ENCODE data around the gene RPS6KA3. TPM values are rescaled to one million over a fixed set of nuclear protein-coding genes. Genes with fewer than 3 reads are reported as not detected.
A peak's percentile ranks its signal among the peaks of the same experiment; 100 is the strongest.

RPS6KA3 gene
- total RNA-seq: 41.4 TPM
- 20.9 TPM for polyA plus RNA-seq
- long read RNA-seq, donor 1, full-length matches to known transcripts: 1 of 1 reads
- long read RNA-seq, donor 1, partial matches to known transcripts: 0 of 1 reads
- long read RNA-seq, donor 1, other reads (novel, unspliced or antisense): 0 of 1 reads
- long read RNA-seq, donor 2, full-length matches to known transcripts: 18 of 29 reads
- long read RNA-seq, donor 2, partial matches to known transcripts: 11 of 29 reads
- long read RNA-seq, donor 2, other reads (novel, unspliced or antisense): 0 of 29 reads
- long read RNA-seq, donor 3, full-length matches to known transcripts: 6 of 11 reads
- long read RNA-seq, donor 3, partial matches to known transcripts: 5 of 11 reads
- long read RNA-seq, donor 3, other reads (novel, unspliced or antisense): 0 of 11 reads
- long read RNA-seq, donor 4, full-length matches to known transcripts: 3 of 3 reads
- long read RNA-seq, donor 4, partial matches to known transcripts: 0 of 3 reads
- long read RNA-seq, donor 4, other reads (novel, unspliced or antisense): 0 of 3 reads
- long read RNA-seq, donor 5, full-length matches to known transcripts: 7 of 7 reads
- long read RNA-seq, donor 5, partial matches to known transcripts: 0 of 7 reads
- long read RNA-seq, donor 5, other reads (novel, unspliced or antisense): 0 of 7 reads
- long read RNA-seq, donor 6, full-length matches to known transcripts: 16 of 22 reads
- long read RNA-seq, donor 6, partial matches to known transcripts: 6 of 22 reads
- long read RNA-seq, donor 6, other reads (novel, unspliced or antisense): 0 of 22 reads
- long read RNA-seq, donor 7, full-length matches to known transcripts: 5 of 11 reads
- long read RNA-seq, donor 7, partial matches to known transcripts: 6 of 11 reads
- long read RNA-seq, donor 7, other reads (novel, unspliced or antisense): 0 of 11 reads
- long read RNA-seq, donor 8, full-length matches to known transcripts: 5 of 5 reads
- long read RNA-seq, donor 8, partial matches to known transcripts: 0 of 5 reads
- long read RNA-seq, donor 8, other reads (novel, unspliced or antisense): 0 of 5 reads
- long read RNA-seq, donor 9, full-length matches to known transcripts: 6 of 6 reads
- long read RNA-seq, donor 9, partial matches to known transcripts: 0 of 6 reads
- long read RNA-seq, donor 9, other reads (novel, unspliced or antisense): 0 of 6 reads
- long read RNA-seq, donor 10, full-length matches to known transcripts: 7 of 7 reads
- long read RNA-seq, donor 10, partial matches to known transcripts: 0 of 7 reads
- long read RNA-seq, donor 10, other reads (novel, unspliced or antisense): 0 of 7 reads

GRCh38 chrX:20266810-20267606 is at the start of gene RPS6KA3:
RPS6KA3 (minus strand) TSS chrX:20266909; CDS start chrX:20266632, 277 bp downstream.
- H3K4me1 ChIP-seq (ENCODE audit: control insufficient read depth in 2 of 2, insufficient read depth in 2 of 2, low read length in 2 of 2): peaks cover 0 to 11% of the 10 kb centered on the region in 2 donors
- peak within 1 kb of the TSS; percentile 74 to 76 for H3K4me3 ChIP-seq (ENCODE audit: low read length in 2 of 2)
- H3K36me3 ChIP-seq (ENCODE audit: control insufficient read depth in 2 of 2, insufficient read depth in 2 of 2, low read length in 1 of 2): no peaks in the 10 kb centered on the region
- under 1% methylated on average over 65 of the region's 77 CpGs for WGBS
- peaks cover 0 to 3% of the 10 kb centered on the region in 2 donors for H3K9me3 ChIP-seq (ENCODE audit: control insufficient read depth in 2 of 2, insufficient read depth in 1 of 2, low read length in 1 of 2)
- peak within 1 kb of the TSS; percentile 56 to 82 for H3K27ac ChIP-seq (ENCODE audit: low read depth in 1 of 2, low read length in 1 of 2)
- H3K27me3 ChIP-seq (ENCODE audit: control insufficient read depth in 2 of 2, insufficient read depth in 1 of 2, low read length in 1 of 2): peaks cover 0 to 23% of the 10 kb centered on the region in 2 donors
- DNase-seq (ENCODE audit: low read depth in 6 of 9, low spot score in 9 of 9): peak; percentile 54 to 92 (median 79)

- peak in 1 of 9 donors; percentile 20 for DNase-seq (ENCODE audit: low read depth in 6 of 9, low spot score in 9 of 9)
- no peak overlapping the region for H3K4me3 ChIP-seq (ENCODE audit: low read length in 2 of 2)
- no peaks in the 10 kb centered on the region for H3K36me3 ChIP-seq (ENCODE audit: control insufficient read depth in 2 of 2, insufficient read depth in 2 of 2, low read length in 1 of 2)
- H3K27me3 ChIP-seq (ENCODE audit: control insufficient read depth in 2 of 2, insufficient read depth in 1 of 2, low read length in 1 of 2): no peaks in the 10 kb centered on the region
- peak overlapping the region in 1 of 2 donors; percentile 52 for H3K27ac ChIP-seq (ENCODE audit: low read depth in 1 of 2, low read length in 1 of 2)
- H3K4me1 ChIP-seq (ENCODE audit: control insufficient read depth in 2 of 2, insufficient read depth in 2 of 2, low read length in 2 of 2): peaks cover 0 to 5% of the 10 kb centered on the region in 2 donors
- 39% methylated on average over 2 of the region's 2 CpGs for WGBS
- H3K9me3 ChIP-seq (ENCODE audit: control insufficient read depth in 2 of 2, insufficient read depth in 1 of 2, low read length in 1 of 2): no peaks in the 10 kb centered on the region
These were observed 48.4 kb upstream of the RPS6KA3 start for GRCh38 chrX:20315140-20315539.

GRCh38 chrX:20313899-20314298 is 47.2 kb upstream of the RPS6KA3 start:
- Histone ChIP-seq H3K9me3 (ENCODE audit: control insufficient read depth in 2 of 2, insufficient read depth in 1 of 2, low read length in 1 of 2) (no peaks in the 10 kb centered on the region), H3K27ac (ENCODE audit: low read depth in 1 of 2, low read length in 1 of 2) (no peak overlapping the region), H3K36me3 (ENCODE audit: control insufficient read depth in 2 of 2, insufficient read depth in 2 of 2, low read length in 1 of 2) (no peaks in the 10 kb centered on the region), H3K27me3 (ENCODE audit: control insufficient read depth in 2 of 2, insufficient read depth in 1 of 2, low read length in 1 of 2) (no peaks in the 10 kb centered on the region), H3K4me3 (ENCODE audit: low read length in 2 of 2) (no peak overlapping the region), H3K4me1 (ENCODE audit: control insufficient read depth in 2 of 2, insufficient read depth in 2 of 2, low read length in 2 of 2) (peaks cover 0 to 5% of the 10 kb centered on the region in 2 donors)
- DNase-seq (ENCODE audit: low read depth in 6 of 9, low spot score in 9 of 9): peak in 1 of 9 donors; percentile 39
- 23% methylated on average over 1 of the region's 1 CpG for WGBS

DNA sequence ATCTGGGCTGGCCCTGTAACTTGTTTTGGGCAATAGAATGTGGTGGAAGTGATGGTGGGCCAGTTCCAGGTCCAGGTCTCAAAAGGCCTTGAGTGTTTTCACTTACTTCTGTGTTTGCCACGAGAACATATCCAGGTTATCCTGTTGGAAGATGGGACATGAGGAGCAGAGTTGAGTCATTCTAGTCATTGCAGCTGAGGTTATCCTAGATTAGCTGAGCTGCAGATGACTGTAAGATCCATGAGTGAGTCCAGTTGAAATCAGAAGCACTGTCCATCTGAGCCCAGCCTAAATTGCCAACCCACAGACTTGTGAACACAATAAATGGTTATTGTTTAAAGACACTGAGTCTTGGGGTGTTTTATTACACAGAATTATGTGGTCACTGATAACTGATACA is 45.3 kb upstream of the RPS6KA3 start:
- WGBS: 97% methylated on average over 1 of the region's 1 CpG
- peaks cover 0 to 5% of the 10 kb centered on the region in 2 donors for H3K4me1 ChIP-seq (ENCODE audit: control insufficient read depth in 2 of 2, insufficient read depth in 2 of 2, low read length in 2 of 2)
- H3K27me3 ChIP-seq (ENCODE audit: control insufficient read depth in 2 of 2, insufficient read depth in 1 of 2, low read length in 1 of 2): no peaks in the 10 kb centered on the region
- no peak overlapping the region for H3K4me3 ChIP-seq (ENCODE audit: low read length in 2 of 2)
- DNase-seq (ENCODE audit: low read depth in 6 of 9, low spot score in 9 of 9): no peak
- no peaks in the 10 kb centered on the region for H3K36me3 ChIP-seq (ENCODE audit: control insufficient read depth in 2 of 2, insufficient read depth in 2 of 2, low read length in 1 of 2)
- H3K27ac ChIP-seq (ENCODE audit: low read depth in 1 of 2, low read length in 1 of 2): no peak overlapping the region
- no peaks in the 10 kb centered on the region for H3K9me3 ChIP-seq (ENCODE audit: control insufficient read depth in 2 of 2, insufficient read depth in 1 of 2, low read length in 1 of 2)

- no peaks in the 10 kb centered on the region for H3K27me3 ChIP-seq (ENCODE audit: control insufficient read depth in 2 of 2, insufficient read depth in 1 of 2, low read length in 1 of 2)
- H3K36me3 ChIP-seq (ENCODE audit: control insufficient read depth in 2 of 2, insufficient read depth in 2 of 2, low read length in 1 of 2): no peaks in the 10 kb centered on the region
- 86% methylated on average over 2 of the region's 2 CpGs for WGBS
- H3K4me3 ChIP-seq (ENCODE audit: low read length in 2 of 2): no peak overlapping the region
- no peak for DNase-seq (ENCODE audit: low read depth in 6 of 9, low spot score in 9 of 9)
- no peak overlapping the region for H3K27ac ChIP-seq (ENCODE audit: low read depth in 1 of 2, low read length in 1 of 2)
- H3K9me3 ChIP-seq (ENCODE audit: control insufficient read depth in 2 of 2, insufficient read depth in 1 of 2, low read length in 1 of 2): no peaks in the 10 kb centered on the region
- peaks cover 0 to 5% of the 10 kb centered on the region in 2 donors for H3K4me1 ChIP-seq (ENCODE audit: control insufficient read depth in 2 of 2, insufficient read depth in 2 of 2, low read length in 2 of 2)
These were observed 44.8 kb upstream of the RPS6KA3 start for GRCh38 chrX:20311505-20311904.

- Histone ChIP-seq H3K4me3 (ENCODE audit: low read length in 2 of 2) (no peak overlapping the region), H3K27ac (ENCODE audit: low read depth in 1 of 2, low read length in 1 of 2) (no peak overlapping the region), H3K9me3 (ENCODE audit: control insufficient read depth in 2 of 2, insufficient read depth in 1 of 2, low read length in 1 of 2) (no peaks in the 10 kb centered on the region), H3K36me3 (ENCODE audit: control insufficient read depth in 2 of 2, insufficient read depth in 2 of 2, low read length in 1 of 2) (no peaks in the 10 kb centered on the region), H3K27me3 (ENCODE audit: control insufficient read depth in 2 of 2, insufficient read depth in 1 of 2, low read length in 1 of 2) (no peaks in the 10 kb centered on the region), H3K4me1 (ENCODE audit: control insufficient read depth in 2 of 2, insufficient read depth in 2 of 2, low read length in 2 of 2) (peaks cover 0 to 3% of the 10 kb centered on the region in 2 donors)
- DNase-seq (ENCODE audit: low read depth in 6 of 9, low spot score in 9 of 9): no peak
- WGBS: 92% methylated on average over 8 of the region's 8 CpGs
These were observed 43.1 kb upstream of the RPS6KA3 start for GRCh38 chrX:20309806-20310205.

- Histone ChIP-seq H3K9me3 (ENCODE audit: control insufficient read depth in 2 of 2, insufficient read depth in 1 of 2, low read length in 1 of 2) (no peaks in the 10 kb centered on the region), H3K27ac (ENCODE audit: low read depth in 1 of 2, low read length in 1 of 2) (no peak overlapping the region), H3K4me3 (ENCODE audit: low read length in 2 of 2) (no peak overlapping the region), H3K4me1 (ENCODE audit: control insufficient read depth in 2 of 2, insufficient read depth in 2 of 2, low read length in 2 of 2) (no peaks in the 10 kb centered on the region), H3K36me3 (ENCODE audit: control insufficient read depth in 2 of 2, insufficient read depth in 2 of 2, low read length in 1 of 2) (no peaks in the 10 kb centered on the region), H3K27me3 (ENCODE audit: control insufficient read depth in 2 of 2, insufficient read depth in 1 of 2, low read length in 1 of 2) (no peaks in the 10 kb centered on the region)
- DNase-seq (ENCODE audit: low read depth in 6 of 9, low spot score in 9 of 9): no peak
- WGBS: 96% methylated on average over 3 of the region's 3 CpGs
These were observed 40.0 kb upstream of the RPS6KA3 start for GRCh38 chrX:20306668-20307067.

DNA sequence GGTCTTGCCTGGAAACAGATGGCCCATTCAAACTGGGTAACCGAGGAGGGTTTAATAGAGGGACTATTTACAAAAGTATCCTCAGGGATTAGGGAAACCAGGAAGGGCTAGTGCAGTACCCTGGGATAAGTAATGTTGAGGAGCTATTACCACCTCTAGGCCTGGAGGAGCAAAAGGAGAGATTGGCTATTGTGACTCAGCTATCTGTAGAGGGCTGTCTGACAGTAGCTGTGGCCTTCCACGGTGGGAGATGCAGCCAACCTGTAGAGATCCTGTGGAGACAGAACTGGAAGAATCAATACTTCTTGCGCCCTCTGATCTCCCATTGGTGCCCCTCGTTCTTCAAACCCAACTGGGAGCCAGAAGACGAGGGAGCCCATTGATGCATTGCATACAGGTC is 34.1 kb upstream of the RPS6KA3 start:
- Histone ChIP-seq H3K36me3 (ENCODE audit: control insufficient read depth in 2 of 2, insufficient read depth in 2 of 2, low read length in 1 of 2) (no peaks in the 10 kb centered on the region), H3K4me1 (ENCODE audit: control insufficient read depth in 2 of 2, insufficient read depth in 2 of 2, low read length in 2 of 2) (no peaks in the 10 kb centered on the region), H3K4me3 (ENCODE audit: low read length in 2 of 2) (no peak overlapping the region), H3K9me3 (ENCODE audit: control insufficient read depth in 2 of 2, insufficient read depth in 1 of 2, low read length in 1 of 2) (no peaks in the 10 kb centered on the region), H3K27me3 (ENCODE audit: control insufficient read depth in 2 of 2, insufficient read depth in 1 of 2, low read length in 1 of 2) (no peaks in the 10 kb centered on the region), H3K27ac (ENCODE audit: low read depth in 1 of 2, low read length in 1 of 2) (no peak overlapping the region)
- 97% methylated on average over 5 of the region's 5 CpGs for WGBS
- DNase-seq (ENCODE audit: low read depth in 6 of 9, low spot score in 9 of 9): peak in 2 of 9 donors; percentile 39 to 41

Data from thymus (tissue), 14 donors.